GM12878 (cell line): ENCODE data around the gene CCDC182.

Experiments used
- CREB1 ChIP-seq: IDR thresholded peaks from 2 replicates; pipeline ENCODE4 v1.6.1; 2012; ENCODE audit warnings: low read depth, mild to moderate bottlenecking, inconsistent platforms
- RCOR1 ChIP-seq: conservative IDR thresholded peaks from 2 replicates; pipeline ENCODE4 v1.6.1; 2012; ENCODE audit warnings: low read depth, low read length, improper control_type of control experiment
- TF ChIP-seq, protein P1 (sequence below): IDR thresholded peaks from 2 replicates; pipeline ENCODE4 v1.6.1; 2011; ENCODE audit warnings: low read depth, mild to moderate bottlenecking, low read length, moderate library complexity, borderline replicate concordance; ENCODE audit errors: extremely low read depth
- TF ChIP-seq, protein P2 (sequence below), 3 experiments: IDR thresholded peaks in 2 of 3; conservative IDR thresholded peaks in 1 of 3; 2 replicates each; pipeline ENCODE4 v1.5.1; 2011; ENCODE audit warnings: low read depth in 3 of 3, low read length in 3 of 3, mild to moderate bottlenecking in 3 of 3, control low read depth in 2 of 3, moderate library complexity in 2 of 3, inconsistent platforms in 1 of 3, mixed read lengths in 1 of 3; ENCODE audit not compliant: control insufficient read depth in 2 of 3, insufficient read depth in 1 of 3; ENCODE audit errors: extremely low read depth in 1 of 3

GRCh38 chr17:57714665-57715180 lies 30.4 kb downstream of the CCDC182 start:
- TF ChIP-seq RCOR1: no peak
- TF ChIP-seq, protein P1, sequence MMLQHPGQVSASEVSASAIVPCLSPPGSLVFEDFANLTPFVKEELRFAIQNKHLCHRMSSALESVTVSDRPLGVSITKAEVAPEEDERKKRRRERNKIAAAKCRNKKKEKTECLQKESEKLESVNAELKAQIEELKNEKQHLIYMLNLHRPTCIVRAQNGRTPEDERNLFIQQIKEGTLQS: no peak
- TF ChIP-seq, protein P2, sequence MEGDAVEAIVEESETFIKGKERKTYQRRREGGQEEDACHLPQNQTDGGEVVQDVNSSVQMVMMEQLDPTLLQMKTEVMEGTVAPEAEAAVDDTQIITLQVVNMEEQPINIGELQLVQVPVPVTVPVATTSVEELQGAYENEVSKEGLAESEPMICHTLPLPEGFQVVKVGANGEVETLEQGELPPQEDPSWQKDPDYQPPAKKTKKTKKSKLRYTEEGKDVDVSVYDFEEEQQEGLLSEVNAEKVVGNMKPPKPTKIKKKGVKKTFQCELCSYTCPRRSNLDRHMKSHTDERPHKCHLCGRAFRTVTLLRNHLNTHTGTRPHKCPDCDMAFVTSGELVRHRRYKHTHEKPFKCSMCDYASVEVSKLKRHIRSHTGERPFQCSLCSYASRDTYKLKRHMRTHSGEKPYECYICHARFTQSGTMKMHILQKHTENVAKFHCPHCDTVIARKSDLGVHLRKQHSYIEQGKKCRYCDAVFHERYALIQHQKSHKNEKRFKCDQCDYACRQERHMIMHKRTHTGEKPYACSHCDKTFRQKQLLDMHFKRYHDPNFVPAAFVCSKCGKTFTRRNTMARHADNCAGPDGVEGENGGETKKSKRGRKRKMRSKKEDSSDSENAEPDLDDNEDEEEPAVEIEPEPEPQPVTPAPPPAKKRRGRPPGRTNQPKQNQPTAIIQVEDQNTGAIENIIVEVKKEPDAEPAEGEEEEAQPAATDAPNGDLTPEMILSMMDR (IDR thresholded peaks at IDR 0.05 in 2 of 3, conservative IDR thresholded peaks at IDR 0.05 in 1 of 3; ENCODE audit: control insufficient read depth in 2 of 3, extremely low read depth in 1 of 3, insufficient read depth in 1 of 3, low read depth in 3 of 3, low read length in 3 of 3): no peak
- no peak for TF ChIP-seq CREB1
